Measurements from ENCODE around the gene CLIC4. TPM values are rescaled to one million over a fixed set of nuclear protein-coding genes. Genes with fewer than 3 reads are reported as not detected.

CLIC4 gene
- total RNA-seq, 1 experiment from 2014 or later: 123 TPM

DNA sequence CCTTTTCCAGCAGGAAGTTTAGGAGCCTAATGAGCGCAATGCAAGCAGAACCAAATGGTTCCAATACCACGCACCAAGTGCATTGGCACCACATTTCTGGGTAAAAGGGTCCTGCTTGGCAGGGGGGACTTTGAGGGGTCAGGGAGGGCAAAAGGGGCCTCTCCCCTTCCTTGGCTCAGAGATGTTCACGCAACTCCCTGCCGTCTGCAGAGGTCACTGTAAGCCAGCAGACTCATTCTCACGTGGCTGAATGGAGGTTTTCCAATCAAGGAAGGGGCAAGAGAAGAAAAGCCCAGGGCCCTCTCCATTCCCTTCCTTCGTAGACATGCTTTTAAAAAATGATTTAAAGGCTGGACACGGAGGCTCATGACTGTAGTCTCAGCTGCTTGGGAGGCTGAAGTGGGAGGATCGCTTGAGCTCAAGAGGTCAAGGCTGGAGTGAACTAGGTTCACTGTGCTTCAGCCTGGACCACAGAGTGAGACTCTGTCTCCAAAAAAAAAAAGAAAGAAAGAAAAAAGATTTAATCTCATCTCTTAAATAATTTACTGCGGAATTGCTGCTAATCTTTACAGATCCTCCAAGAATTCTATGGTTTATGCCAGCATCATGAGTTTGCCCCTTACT is 104.5 kb downstream of the CLIC4 start:
- H3K36me3 ChIP-seq (ENCODE audit: low read depth): no peaks in the 10 kb centered on the region
- intact Hi-C loops (cut with micrococcal nuclease; ENCODE audit: unreplicated experiment): loop anchor here (1.0 kb wide), 1 partner anchor 49 kb away; no protein-coding TSS in a partner anchor
- H4K20me1 ChIP-seq (ENCODE audit: insufficient read depth): no peaks in the 10 kb centered on the region
- ChIA-PET POLR2A (ENCODE audit: unreplicated experiment) (no interaction called here), CTCF (interaction anchor here (0.6 kb wide), 1 partner anchor 72 kb away, joined by 12 read pairs; no protein-coding TSS in a partner anchor)
- no peaks in the 10 kb centered on the region for H3K9me2 ChIP-seq (ENCODE audit: insufficient read depth)
- no peaks in the 10 kb centered on the region for H3K4me1 ChIP-seq (replicated peaks; ENCODE audit: insufficient read depth)
- TF ChIP-seq EZH2 (IDR thresholded peaks at IDR 0.05; ENCODE audit: low read depth): no peak
- TF ChIP-seq, protein P1, sequence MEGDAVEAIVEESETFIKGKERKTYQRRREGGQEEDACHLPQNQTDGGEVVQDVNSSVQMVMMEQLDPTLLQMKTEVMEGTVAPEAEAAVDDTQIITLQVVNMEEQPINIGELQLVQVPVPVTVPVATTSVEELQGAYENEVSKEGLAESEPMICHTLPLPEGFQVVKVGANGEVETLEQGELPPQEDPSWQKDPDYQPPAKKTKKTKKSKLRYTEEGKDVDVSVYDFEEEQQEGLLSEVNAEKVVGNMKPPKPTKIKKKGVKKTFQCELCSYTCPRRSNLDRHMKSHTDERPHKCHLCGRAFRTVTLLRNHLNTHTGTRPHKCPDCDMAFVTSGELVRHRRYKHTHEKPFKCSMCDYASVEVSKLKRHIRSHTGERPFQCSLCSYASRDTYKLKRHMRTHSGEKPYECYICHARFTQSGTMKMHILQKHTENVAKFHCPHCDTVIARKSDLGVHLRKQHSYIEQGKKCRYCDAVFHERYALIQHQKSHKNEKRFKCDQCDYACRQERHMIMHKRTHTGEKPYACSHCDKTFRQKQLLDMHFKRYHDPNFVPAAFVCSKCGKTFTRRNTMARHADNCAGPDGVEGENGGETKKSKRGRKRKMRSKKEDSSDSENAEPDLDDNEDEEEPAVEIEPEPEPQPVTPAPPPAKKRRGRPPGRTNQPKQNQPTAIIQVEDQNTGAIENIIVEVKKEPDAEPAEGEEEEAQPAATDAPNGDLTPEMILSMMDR (conservative IDR thresholded peaks at IDR 0.05): no peak; the same call in 1 of the 2 replicates
- DNase-seq: no peak
- no TSS peak for BruUV-seq (replicated peaks)
- no peaks in the 10 kb centered on the region for H3K27me3 ChIP-seq (ENCODE audit: insufficient read depth, low read depth)
- no peaks in the 10 kb centered on the region for H3K9me3 ChIP-seq (ENCODE audit: insufficient read depth, low read depth)
- no peak overlapping the region for H2AFZ ChIP-seq
- no peaks in the 10 kb centered on the region for H3K79me2 ChIP-seq (ENCODE audit: low read depth)
- H3K4me2 ChIP-seq: no peak overlapping the region
- H3K4me3 ChIP-seq: no peak overlapping the region
- no peak overlapping the region for H3K27ac ChIP-seq
- peaks cover 9% of the 10 kb centered on the region; the same call in 1 of the 2 replicates for H3F3A ChIP-seq (ENCODE audit: insufficient read depth, low read depth)

DNA sequence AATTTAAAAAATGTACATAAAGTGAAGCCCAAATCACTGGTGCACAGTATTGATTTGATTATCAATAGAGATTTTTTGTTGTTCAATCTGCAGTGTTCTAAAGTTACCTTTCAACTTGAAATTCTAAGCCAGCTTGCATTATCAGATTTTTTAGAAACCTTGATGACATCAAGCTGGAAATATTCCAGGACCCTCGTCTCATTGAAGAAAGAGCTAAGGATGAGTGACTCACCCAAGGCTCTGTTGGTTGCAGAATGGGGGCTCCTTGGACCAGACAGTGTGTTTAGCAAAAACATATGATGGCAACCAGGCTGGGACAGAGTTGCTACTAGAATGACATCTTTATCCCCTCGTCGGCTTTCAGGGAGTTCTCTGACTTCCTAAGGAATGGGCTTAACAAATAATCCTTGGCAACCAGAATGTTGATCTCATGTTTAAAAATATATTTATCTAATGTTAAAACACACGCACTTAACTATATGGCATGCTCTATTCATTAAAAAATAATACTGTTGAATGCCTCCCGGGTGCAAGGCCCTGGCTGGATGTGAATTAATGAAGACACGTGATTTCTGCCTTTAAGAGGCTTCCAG is 105.2 kb downstream of the CLIC4 start:
- no peaks in the 10 kb centered on the region for H4K20me1 ChIP-seq (ENCODE audit: insufficient read depth)
- CTCF ChIA-PET: interaction anchor here (0.6 kb wide), 1 partner anchor 72 kb away, joined by 12 read pairs; no protein-coding TSS in a partner anchor
- no peaks in the 10 kb centered on the region for H3K9me2 ChIP-seq (ENCODE audit: insufficient read depth)
- no peaks in the 10 kb centered on the region for H3K36me3 ChIP-seq (ENCODE audit: low read depth)
- H2AFZ ChIP-seq: no peak overlapping the region
- H3K27ac ChIP-seq: no peak overlapping the region
- no peak overlapping the region for H3K4me2 ChIP-seq
- BruUV-seq (replicated peaks): no TSS peak
- H3K27me3 ChIP-seq (ENCODE audit: insufficient read depth, low read depth): no peaks in the 10 kb centered on the region
- H3K4me1 ChIP-seq (replicated peaks; ENCODE audit: insufficient read depth): no peaks in the 10 kb centered on the region
- intact Hi-C loops (cut with micrococcal nuclease; ENCODE audit: unreplicated experiment): no loop called here
- TF ChIP-seq, protein P1 (conservative IDR thresholded peaks at IDR 0.05): no peak
- TF ChIP-seq EZH2 (IDR thresholded peaks at IDR 0.05; ENCODE audit: low read depth): no peak
- H3K9me3 ChIP-seq (ENCODE audit: insufficient read depth, low read depth): no peaks in the 10 kb centered on the region
- no peak overlapping the region for H3K4me3 ChIP-seq
- H3F3A ChIP-seq (ENCODE audit: insufficient read depth, low read depth): peaks cover 9% of the 10 kb centered on the region; the same call in 1 of the 2 replicates
- POLR2A ChIA-PET (ENCODE audit: unreplicated experiment): no interaction called here
- no peaks in the 10 kb centered on the region for H3K79me2 ChIP-seq (ENCODE audit: low read depth)
- DNase-seq: no peak

DNA sequence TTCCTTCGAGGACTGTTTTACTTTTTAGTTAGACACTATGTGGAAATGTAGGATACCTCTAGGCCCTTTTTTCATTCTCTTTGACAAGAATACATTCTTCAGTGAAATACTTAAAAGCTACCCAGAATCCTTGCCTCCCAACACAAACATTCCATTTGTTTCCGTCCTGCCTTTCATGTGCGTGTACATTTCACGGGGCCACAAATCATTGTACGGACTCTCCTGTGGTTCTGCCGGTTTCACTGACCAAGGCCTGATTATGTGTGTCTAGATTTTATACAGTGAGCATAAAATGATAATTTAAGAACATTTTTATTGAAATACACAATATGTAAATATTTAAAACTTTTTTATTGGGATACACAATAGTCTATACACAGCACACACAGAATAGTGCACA is 108.4 kb downstream of the CLIC4 start:
- Histone ChIP-seq H3K4me2 (no peak overlapping the region), H3K4me3 (no peak overlapping the region), H3K27me3 (ENCODE audit: insufficient read depth, low read depth) (no peaks in the 10 kb centered on the region), H2AFZ (no peak overlapping the region), H3K9me3 (ENCODE audit: insufficient read depth, low read depth) (no peaks in the 10 kb centered on the region), H3F3A (ENCODE audit: insufficient read depth, low read depth) (no peaks in the 10 kb centered on the region), H3K9me2 (ENCODE audit: insufficient read depth) (no peaks in the 10 kb centered on the region), H3K36me3 (ENCODE audit: low read depth) (no peaks in the 10 kb centered on the region), H3K4me1 (replicated peaks; ENCODE audit: insufficient read depth) (no peaks in the 10 kb centered on the region), H3K79me2 (ENCODE audit: low read depth) (no peaks in the 10 kb centered on the region), H3K27ac (no peak overlapping the region), H4K20me1 (ENCODE audit: insufficient read depth) (no peaks in the 10 kb centered on the region)
- intact Hi-C loops (cut with micrococcal nuclease; ENCODE audit: unreplicated experiment): no loop called here
- POLR2A ChIA-PET (ENCODE audit: unreplicated experiment): no interaction called here
- no TSS peak for BruUV-seq (replicated peaks)
- no peak for TF ChIP-seq EZH2 (IDR thresholded peaks at IDR 0.05; ENCODE audit: low read depth)
- TF ChIP-seq, protein P1 (conservative IDR thresholded peaks at IDR 0.05): no peak
- CTCF ChIA-PET: no interaction called here
- DNase-seq: no peak
